ENCODE results near the gene PCDHGB6. TPM values are rescaled to one million over a fixed set of nuclear protein-coding genes. Genes with fewer than 3 reads are reported as not detected.

PCDHGB6 gene
- total RNA-seq, 1 experiment from 2014 or later = 6.0 TPM

DNA sequence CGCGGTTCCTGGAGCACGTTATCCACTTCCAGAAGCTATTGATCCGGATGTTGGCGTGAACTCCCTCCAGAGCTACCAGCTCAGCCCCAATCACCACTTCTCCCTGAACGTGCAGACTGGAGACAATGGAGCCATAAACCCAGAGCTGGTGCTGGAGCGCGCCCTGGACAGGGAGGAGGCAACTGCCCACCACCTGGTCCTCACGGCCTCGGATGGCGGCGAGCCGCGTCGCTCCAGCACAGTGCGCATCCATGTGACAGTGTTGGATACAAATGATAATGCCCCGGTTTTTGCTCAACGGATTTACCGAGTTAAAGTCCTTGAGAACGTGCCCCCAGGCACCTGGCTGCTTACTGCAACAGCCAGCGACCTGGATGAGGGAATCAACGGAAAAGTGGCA lies 4.4 kb upstream of the PCDHGB6 start:
- Mint-ChIP-seq H3K27me3 (ENCODE audit: low read depth) (peaks cover 3% of the 10 kb centered on the region), H3K36me3 (ENCODE audit: insufficient read depth in 1 of 3, low read depth in 3 of 3) (peaks cover 19 to 31% (median 31%) of the 10 kb centered on the region in 3 experiments), H3K27ac (no peak overlapping the region), H3K4me3 (no peak overlapping the region), H3K4me1 (peaks cover 2 to 3% of the 10 kb centered on the region in 2 experiments), H3K9me3 (peaks cover 33 to 51% of the 10 kb centered on the region in 2 experiments)
- H3K56ac ChIP-seq (ENCODE audit: insufficient read length, low read depth, low read length) = no peak overlapping the region
- no peak overlapping the region for H3K14ac ChIP-seq (ENCODE audit: insufficient read depth, low read length)
- peaks cover 5% of the 10 kb centered on the region for H3K23me2 ChIP-seq (ENCODE audit: insufficient read length, low read depth, low read length, poor library complexity, severe bottlenecking)
- no peak overlapping the region for H3K18ac ChIP-seq (ENCODE audit: insufficient read length, low read depth, low read length)
- no peaks in the 10 kb centered on the region for H3K4me1 ChIP-seq (ENCODE audit: insufficient read depth, low read length)
- H3K9ac ChIP-seq (ENCODE audit: extremely low read depth, insufficient read length, low read length) = no peak overlapping the region
- no peak overlapping the region for H3K23ac ChIP-seq (ENCODE audit: insufficient read length, low read depth, low read length)
- peaks cover 29% of the 10 kb centered on the region for H3K9me3 ChIP-seq (ENCODE audit: control insufficient read depth, low read depth, low read length)
- no peak overlapping the region for H2BK20ac ChIP-seq (ENCODE audit: low read depth, low read length, poor library complexity, severe bottlenecking)
- H2BK5ac ChIP-seq (ENCODE audit: insufficient read length, low read length) = no peak overlapping the region
- DNase-seq = no peak
- H4K5ac ChIP-seq (ENCODE audit: insufficient read length, low read depth, low read length) = no peak overlapping the region
- no peak overlapping the region for H3T11ph ChIP-seq (ENCODE audit: low read length)
- no peak overlapping the region for H2BK15ac ChIP-seq (ENCODE audit: low read depth, low read length)
- H3K27me3 ChIP-seq (ENCODE audit: insufficient read depth, low read length) = no peaks in the 10 kb centered on the region
- H4K20me1 ChIP-seq (ENCODE audit: control insufficient read depth, insufficient read depth, insufficient read length) = no peaks in the 10 kb centered on the region
- no peak overlapping the region for H2AFZ ChIP-seq (ENCODE audit: low read length)
- H3K79me1 ChIP-seq (ENCODE audit: insufficient read depth, low read depth, low read length, poor library complexity, severe bottlenecking) = no peaks in the 10 kb centered on the region
- H3K27ac ChIP-seq (ENCODE audit: insufficient read length, low read depth, low read length) = no peak overlapping the region
- H4K91ac ChIP-seq (ENCODE audit: insufficient read length, low read depth, low read length) = no peak overlapping the region
- no peak overlapping the region for H2AK5ac ChIP-seq (ENCODE audit: insufficient read length, low read length)
- H3K79me2 ChIP-seq (ENCODE audit: insufficient read depth, low read length) = no peaks in the 10 kb centered on the region
- TF ChIP-seq, protein P1, sequence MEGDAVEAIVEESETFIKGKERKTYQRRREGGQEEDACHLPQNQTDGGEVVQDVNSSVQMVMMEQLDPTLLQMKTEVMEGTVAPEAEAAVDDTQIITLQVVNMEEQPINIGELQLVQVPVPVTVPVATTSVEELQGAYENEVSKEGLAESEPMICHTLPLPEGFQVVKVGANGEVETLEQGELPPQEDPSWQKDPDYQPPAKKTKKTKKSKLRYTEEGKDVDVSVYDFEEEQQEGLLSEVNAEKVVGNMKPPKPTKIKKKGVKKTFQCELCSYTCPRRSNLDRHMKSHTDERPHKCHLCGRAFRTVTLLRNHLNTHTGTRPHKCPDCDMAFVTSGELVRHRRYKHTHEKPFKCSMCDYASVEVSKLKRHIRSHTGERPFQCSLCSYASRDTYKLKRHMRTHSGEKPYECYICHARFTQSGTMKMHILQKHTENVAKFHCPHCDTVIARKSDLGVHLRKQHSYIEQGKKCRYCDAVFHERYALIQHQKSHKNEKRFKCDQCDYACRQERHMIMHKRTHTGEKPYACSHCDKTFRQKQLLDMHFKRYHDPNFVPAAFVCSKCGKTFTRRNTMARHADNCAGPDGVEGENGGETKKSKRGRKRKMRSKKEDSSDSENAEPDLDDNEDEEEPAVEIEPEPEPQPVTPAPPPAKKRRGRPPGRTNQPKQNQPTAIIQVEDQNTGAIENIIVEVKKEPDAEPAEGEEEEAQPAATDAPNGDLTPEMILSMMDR (conservative IDR thresholded peaks at IDR 0.05) = no peak
- H3K4ac ChIP-seq (ENCODE audit: low read depth, low read length) = no peak overlapping the region
- no CpG with 5 or more reads among the region's 22 CpGs for WGBS (ENCODE audit: extremely low coverage, insufficient read length, low lambda C conversion rate)
- no peak overlapping the region for H2BK120ac ChIP-seq (ENCODE audit: low read depth, low read length, poor library complexity, severe bottlenecking)
- no peak overlapping the region for H4K8ac ChIP-seq (replicated peaks; ENCODE audit: insufficient read length, low read depth, low read length)
- no peak overlapping the region for H2BK12ac ChIP-seq (ENCODE audit: insufficient read length, low read depth, low read length)
- H3K4me2 ChIP-seq (ENCODE audit: insufficient read depth, insufficient read length, low read length) = no peak overlapping the region
